Fibroblast of pulmonary artery (primary cell): Measurements from ENCODE around the gene NRSN2.

Experiments
- DNase-seq: peaks from one replicate; pipeline ENCODE4 v3.0.0-alpha.2; 2010; ENCODE audit warnings: low read depth
- H3K4me3 ChIP-seq: replicated peaks from 2 replicates; pipeline ENCODE4 v1.5.1; 2011; ENCODE audit warnings: low read depth, mild to moderate bottlenecking, control low read depth, low read length, moderate library complexity
- CTCF ChIP-seq: IDR thresholded peaks from 2 replicates; pipeline ENCODE4 v1.5.1; 2011; ENCODE audit warnings: mild to moderate bottlenecking, control low read depth, low read length, inconsistent platforms; ENCODE audit errors: missing control alignments

NRSN2 gene

DNA sequence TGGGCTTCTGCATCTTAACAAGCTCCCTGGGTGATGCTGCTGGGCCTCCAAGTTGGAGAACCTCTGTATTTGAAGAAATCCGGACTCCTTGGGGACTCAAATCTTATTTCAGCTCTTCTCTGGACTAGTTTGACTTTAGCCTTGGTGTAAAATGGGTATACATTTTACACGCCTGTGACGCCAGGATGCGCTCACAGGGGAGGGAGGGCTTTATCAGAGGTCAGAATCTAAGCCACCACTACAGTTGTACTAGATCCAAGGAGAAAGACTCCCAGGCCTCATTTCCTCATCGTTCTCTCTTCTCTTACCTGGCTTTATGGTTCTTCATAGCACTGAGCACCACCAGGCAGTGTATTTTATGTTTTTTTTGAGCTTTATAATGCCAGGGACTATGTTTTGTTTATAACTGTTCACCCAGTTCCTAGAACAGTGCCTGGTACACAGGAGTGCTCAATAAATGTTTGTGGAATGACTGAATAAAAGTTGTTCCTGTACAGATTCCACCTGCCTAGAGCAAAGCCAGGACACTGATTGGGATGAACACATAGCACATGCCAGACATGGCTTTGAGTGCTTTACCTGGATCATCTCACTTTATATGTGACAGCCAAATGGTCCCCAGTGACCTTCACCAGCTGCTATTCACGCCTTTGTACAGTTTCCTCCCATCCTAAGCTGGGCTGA is 56.1 kb downstream of the NRSN2 start:
- H3K4me3 ChIP-seq = no peak overlapping the region
- DNase-seq = no peak
- no peak for TF ChIP-seq CTCF

DNA sequence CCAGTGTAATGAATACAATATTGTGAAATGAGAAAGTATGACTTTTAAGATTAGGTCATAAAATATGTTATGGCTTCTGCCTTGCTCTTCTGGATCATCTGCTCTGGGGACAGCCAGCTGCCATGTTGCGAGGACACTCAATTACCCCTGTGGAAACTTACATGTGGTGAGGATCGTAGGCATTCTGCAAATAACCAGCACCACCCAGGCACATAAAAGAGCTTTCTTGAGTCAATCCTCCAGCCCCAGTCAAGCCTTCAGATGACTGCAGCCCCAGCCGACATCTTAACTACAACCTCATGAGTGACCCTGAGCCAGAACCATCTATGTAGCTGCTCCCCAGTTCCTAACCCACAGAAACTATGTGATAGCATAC is 56.7 kb downstream of the NRSN2 start:
- no peak for DNase-seq
- no peak for TF ChIP-seq CTCF
- H3K4me3 ChIP-seq = no peak overlapping the region

DNA sequence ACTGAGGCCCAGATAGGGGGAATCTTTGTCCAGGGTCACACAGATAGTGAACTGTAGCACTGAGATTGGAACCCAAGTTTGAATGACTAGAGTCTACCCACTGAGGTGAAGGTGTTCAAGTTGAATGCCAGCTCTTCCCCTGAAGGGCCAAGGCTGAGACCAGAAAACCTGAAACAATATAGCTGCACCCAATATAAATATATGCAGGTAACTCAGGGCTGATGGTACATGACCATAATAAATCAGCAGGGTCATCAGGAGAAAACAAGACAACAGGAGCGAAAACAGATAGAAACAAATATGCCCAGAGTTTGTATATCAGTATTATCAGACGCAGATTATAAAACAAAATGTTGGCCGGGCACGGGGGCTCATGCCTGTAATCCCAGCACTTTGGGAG is 57.2 kb downstream of the NRSN2 start:
- H3K4me3 ChIP-seq = no peak overlapping the region
- TF ChIP-seq CTCF = no peak

More for the DNA sequence above, 57.2 kb downstream of the NRSN2 start:
- DNase-seq = no peak
